ENCODE data around the gene SBK3. TPM values are rescaled to one million over a fixed set of nuclear protein-coding genes. Genes with fewer than 3 reads are reported as not detected.
A peak's percentile ranks its signal among the peaks of the same experiment; 100 is the strongest.

Gene SBK3
- total RNA-seq, 1 donor from 2014 or later = not detected

GRCh38 chr19:55504981-55505380 is 40.4 kb downstream of the SBK3 start:
- Histone ChIP-seq H3K9me3 (no peaks in the 10 kb centered on the region), H3K36me3 (peaks cover 0 to 5% of the 10 kb centered on the region in 2 donors), H3K4me3 (no peak overlapping the region), H3K27me3 (no peaks in the 10 kb centered on the region), H3K27ac (no peak overlapping the region), H3K4me1 (peaks cover 10% of the 10 kb centered on the region)
- intact Hi-C loops (cut with DNase I) = loop anchor here (5.0 to 10.0 kb wide), 3 partner anchors 38 to 360 kb away; partner anchors contain the start of gene TNNT1
- DNase-seq (ENCODE audit: extremely low spot score in 2 of 2) = no peak
- TF ChIP-seq POLR2A (IDR thresholded peaks at IDR 0.05) = no peak
- no peak for TF ChIP-seq CTCF (IDR thresholded peaks at IDR 0.05)
- no peak for TF ChIP-seq POLR2AphosphoS5 (IDR thresholded peaks at IDR 0.05; ENCODE audit: insufficient read depth in 1 of 2, low read depth in 1 of 2)

GRCh38 chr19:55504252-55504603 is 41.1 kb downstream of the SBK3 start:
- no peak for DNase-seq (ENCODE audit: extremely low spot score in 2 of 2)
- peaks cover 10% of the 10 kb centered on the region for H3K4me1 ChIP-seq
- TF ChIP-seq POLR2A (IDR thresholded peaks at IDR 0.05) = no peak
- TF ChIP-seq CTCF (IDR thresholded peaks at IDR 0.05) = no peak
- no peak for TF ChIP-seq POLR2AphosphoS5 (IDR thresholded peaks at IDR 0.05; ENCODE audit: insufficient read depth in 1 of 2, low read depth in 1 of 2)
- no peak overlapping the region for H3K27ac ChIP-seq
- intact Hi-C loops (cut with DNase I) = loop anchor here (5.0 to 10.0 kb wide), 3 partner anchors 37 to 359 kb away; partner anchors contain the start of gene TNNT1
- H3K4me3 ChIP-seq = peak overlapping the region; percentile 38 to 60
- peaks cover 0 to 9% of the 10 kb centered on the region in 2 donors for H3K36me3 ChIP-seq
- H3K27me3 ChIP-seq = no peaks in the 10 kb centered on the region
- H3K9me3 ChIP-seq = no peaks in the 10 kb centered on the region

GRCh38 chr19:55503502-55504251 is 41.7 kb downstream of the SBK3 start:
- TF ChIP-seq POLR2A (IDR thresholded peaks at IDR 0.05) = no peak
- peak; percentile 96 to 98 (median 97) for TF ChIP-seq CTCF (IDR thresholded peaks at IDR 0.05)
- TF ChIP-seq POLR2AphosphoS5 (IDR thresholded peaks at IDR 0.05; ENCODE audit: insufficient read depth in 1 of 2, low read depth in 1 of 2) = peak; percentile 65 to 84
- H3K27ac ChIP-seq = peak overlapping the region; percentile 54

DNA sequence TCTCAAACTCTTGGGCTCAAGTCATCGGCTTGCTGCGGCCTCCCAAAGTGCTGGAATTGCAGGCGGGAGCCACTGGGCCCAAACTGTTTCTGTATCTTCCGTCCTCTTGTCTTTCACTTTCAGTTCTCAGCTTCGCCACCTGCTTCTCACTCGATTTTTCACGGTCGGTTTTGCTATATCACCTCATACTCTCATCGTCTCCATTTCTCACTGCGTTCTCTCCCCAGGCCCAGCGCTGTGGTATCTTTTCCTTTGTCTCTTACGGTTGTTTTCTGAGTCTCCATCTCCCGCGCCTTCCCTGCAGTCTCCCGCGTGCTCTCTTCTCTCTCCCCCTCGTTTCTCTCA is 42.2 kb downstream of the SBK3 start:
- H3K4me1 ChIP-seq = peaks cover 10% of the 10 kb centered on the region
- DNase-seq (ENCODE audit: extremely low spot score in 2 of 2) = no peak
- no peak overlapping the region for H3K27ac ChIP-seq
- intact Hi-C loops (cut with DNase I) = loop anchor here (5.0 to 10.0 kb wide), 3 partner anchors 36 to 358 kb away; partner anchors contain the start of gene TNNT1
- H3K27me3 ChIP-seq = no peaks in the 10 kb centered on the region
- TF ChIP-seq POLR2AphosphoS5 (IDR thresholded peaks at IDR 0.05; ENCODE audit: insufficient read depth in 1 of 2, low read depth in 1 of 2) (no peak), POLR2A (IDR thresholded peaks at IDR 0.05) (no peak), CTCF (IDR thresholded peaks at IDR 0.05) (no peak)
- H3K4me3 ChIP-seq = no peak overlapping the region
- peaks cover 0 to 9% of the 10 kb centered on the region in 2 donors for H3K36me3 ChIP-seq
- H3K9me3 ChIP-seq = no peaks in the 10 kb centered on the region

More at GRCh38 chr19:55503502-55504251, 41.7 kb downstream of the SBK3 start:
- H3K9me3 ChIP-seq = no peaks in the 10 kb centered on the region
- no peak for DNase-seq (ENCODE audit: extremely low spot score in 2 of 2)
- intact Hi-C loops (cut with DNase I) = loop anchor here (5.0 to 10.0 kb wide), 3 partner anchors 36 to 359 kb away; partner anchors contain the start of gene TNNT1
- H3K4me1 ChIP-seq = peaks cover 10% of the 10 kb centered on the region
- no peaks in the 10 kb centered on the region for H3K27me3 ChIP-seq
- H3K4me3 ChIP-seq = peak overlapping the region; percentile 38 to 60
- peaks cover 0 to 9% of the 10 kb centered on the region in 2 donors for H3K36me3 ChIP-seq
